AG04449 (cell line): ENCODE results near the gene TMEM150B.

Experiments used
- CTCF ChIA-PET: fragments of 350-600 bp; formaldehyde crosslinking; extraction: SDS; loops from one replicate; lab custom pipeline; 2021; ENCODE audit warnings: antibody characterized with exemption; lab: Yijun Ruan, JAX
- POLR2A ChIA-PET: fragments of 400-600, 350-600 bp; formaldehyde crosslinking; extraction: SDS; loops from one replicate; lab custom pipeline; 2020; ENCODE audit warnings: antibody characterized with exemption, inconsistent platforms; lab: Yijun Ruan, JAX
- DNase-seq: peaks from one replicate; pipeline ENCODE4 v3.0.0-alpha.2; 2010; ENCODE audit warnings: low read depth, low spot score
- H3K4me3 ChIP-seq: 2 replicates; pipeline ENCODE4 v1.5.1; 2011; ENCODE audit warnings: low read depth, mild to moderate bottlenecking, control low read depth, low read length
- CTCF ChIP-seq: IDR thresholded peaks from one replicate; pipeline ENCODE4 v1.5.1; 2011; ENCODE audit warnings: mild to moderate bottlenecking, moderate library complexity, low read length, control low read depth, inconsistent platforms; ENCODE audit not compliant: insufficient read depth; ENCODE audit errors: missing control alignments

The TMEM150B gene

DNA sequence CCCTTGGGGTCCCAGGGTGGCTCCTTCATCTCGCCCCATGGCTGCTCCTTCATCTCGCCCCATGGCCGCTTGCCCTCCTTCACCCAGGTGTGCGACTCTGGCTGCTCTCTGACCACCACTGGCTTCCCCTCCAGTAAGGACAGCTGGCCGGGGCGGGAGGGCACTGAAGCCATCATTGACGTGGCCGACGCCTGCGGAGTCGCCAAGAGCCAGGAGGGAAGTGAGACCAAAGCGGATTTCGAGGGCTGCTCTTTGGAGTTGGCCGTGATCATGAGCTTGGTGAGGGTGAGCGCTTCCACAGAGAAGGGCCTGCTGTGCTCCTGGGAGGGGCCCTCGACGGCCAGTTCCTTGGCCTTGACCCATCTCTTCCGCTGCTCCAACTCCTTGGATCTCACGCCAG lies 33.4 kb upstream of the TMEM150B start:
- TF ChIP-seq CTCF = no peak
- CTCF ChIA-PET = interaction anchor here (0.6 kb wide), 1 partner anchor 56 kb away, joined by 3 read pairs; no protein-coding TSS in a partner anchor
- no peak overlapping the region for H3K4me3 ChIP-seq
- POLR2A ChIA-PET = interaction anchor here (1.6 kb wide), 1 partner anchor 12 kb away, joined by 3 read pairs; the partner anchor contains the start of gene IL11
- no peak for DNase-seq

- no peak overlapping the region for H3K4me3 ChIP-seq
- DNase-seq = no peak
- no peak for TF ChIP-seq CTCF
- POLR2A ChIA-PET = no interaction called here
- CTCF ChIA-PET = interaction anchor here (1.0 to 1.8 kb wide), 2 partner anchors 64 to 112 kb away, joined by 3 to 7 read pairs; no protein-coding TSS in a partner anchor
Observed at GRCh38 chr19:55355213-55355821, 30.2 kb upstream of the TMEM150B start.

DNA sequence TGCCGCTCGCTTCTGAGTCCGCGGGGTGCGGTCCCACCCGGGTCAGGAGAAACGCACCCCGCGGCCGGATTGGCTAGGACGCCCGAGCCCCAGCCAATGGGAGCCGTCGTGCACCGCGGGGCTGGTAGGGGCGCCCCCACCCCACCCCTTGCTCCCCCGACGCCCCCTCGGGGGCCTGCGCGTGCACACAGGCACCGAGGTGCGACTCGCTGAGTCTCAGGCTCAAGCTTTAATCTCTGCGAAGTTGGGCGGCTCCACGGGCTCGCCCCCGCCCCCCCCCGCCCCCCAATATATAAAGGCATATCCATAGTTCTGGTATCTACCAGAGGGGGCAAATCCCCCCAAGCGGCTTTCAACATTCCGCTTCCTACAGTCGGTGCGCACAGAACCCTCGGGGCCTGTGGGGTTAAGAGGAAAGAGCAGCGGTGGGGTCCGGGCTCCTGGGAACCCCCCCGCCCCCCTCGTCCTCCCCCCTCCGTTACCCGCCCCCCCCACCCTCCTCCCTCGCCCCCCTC lies 29.6 kb upstream of the TMEM150B start, which contains the start of gene COX6B2:
Gene COX6B2, minus strand, starts transcription at position 22 of the 515 bp plus-strand sequence. CDS start 198 bp downstream, outside the sequence.
- H3K4me3 ChIP-seq = peak within 1 kb of the TSS; percentile 59
- TF ChIP-seq CTCF = no peak
- ChIA-PET POLR2A (no interaction called here), CTCF (interaction anchor here (1.0 to 1.8 kb wide), 2 partner anchors 63 to 113 kb away, joined by 3 to 7 read pairs; no protein-coding TSS in a partner anchor)
- DNase-seq = no peak

DNA sequence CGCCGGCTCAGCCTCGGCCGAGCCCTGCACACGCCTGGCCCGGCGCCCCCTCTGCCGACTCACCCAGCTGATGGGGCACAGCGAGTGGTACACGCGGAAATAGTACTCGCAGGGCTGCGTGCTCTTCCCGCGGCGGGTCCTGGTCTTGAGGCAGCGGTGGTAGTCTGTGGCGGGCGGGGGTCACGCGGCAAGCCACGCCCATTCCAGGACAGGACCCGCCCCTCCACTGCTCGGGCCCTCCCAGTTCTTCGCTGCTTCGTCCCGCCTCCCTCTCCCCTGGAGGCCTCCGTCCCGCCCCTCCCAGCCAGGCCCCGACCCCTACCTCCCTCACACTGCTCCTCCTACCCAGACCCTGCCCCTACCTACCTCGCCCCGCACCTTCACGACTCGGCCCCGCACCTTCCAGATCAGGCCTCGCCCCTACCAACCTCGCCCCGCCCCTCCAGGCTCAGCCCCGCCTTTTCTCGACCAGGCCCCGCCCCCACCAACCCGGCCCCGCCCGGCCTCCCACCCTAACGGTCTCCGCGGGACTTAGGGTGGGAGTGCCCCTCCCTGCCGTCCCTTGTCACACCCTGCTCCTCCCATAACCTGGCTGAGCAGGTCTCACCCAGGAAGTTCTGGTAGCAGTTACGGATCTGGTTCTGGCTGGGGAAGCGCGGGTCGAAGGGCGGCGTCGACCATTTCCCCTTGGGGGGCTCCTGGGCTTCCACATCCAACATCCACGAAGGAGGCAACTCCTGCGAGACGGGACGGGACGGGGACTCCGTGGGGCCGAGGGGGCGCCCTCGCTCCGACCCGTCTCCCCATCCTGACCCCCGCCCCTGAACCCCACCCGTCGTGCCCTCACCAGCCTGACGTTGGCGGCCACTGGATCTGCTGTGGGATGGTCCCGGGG lies 28.9 kb upstream of the TMEM150B start:
- ChIA-PET CTCF (interaction anchor here (1.1 to 1.3 kb wide), 2 partner anchors 15 kb away, joined by 3 to 4 read pairs; partner anchors contain the start of gene KMT5C), POLR2A (interaction anchor here (0.5 to 1.4 kb wide), 2 partner anchors 10 to 53 kb away, joined by 3 to 4 read pairs; partner anchors contain the start of gene UBE2S)
- TF ChIP-seq CTCF = no peak
- peak overlapping the region; percentile 59 for H3K4me3 ChIP-seq
- DNase-seq = no peak

DNA sequence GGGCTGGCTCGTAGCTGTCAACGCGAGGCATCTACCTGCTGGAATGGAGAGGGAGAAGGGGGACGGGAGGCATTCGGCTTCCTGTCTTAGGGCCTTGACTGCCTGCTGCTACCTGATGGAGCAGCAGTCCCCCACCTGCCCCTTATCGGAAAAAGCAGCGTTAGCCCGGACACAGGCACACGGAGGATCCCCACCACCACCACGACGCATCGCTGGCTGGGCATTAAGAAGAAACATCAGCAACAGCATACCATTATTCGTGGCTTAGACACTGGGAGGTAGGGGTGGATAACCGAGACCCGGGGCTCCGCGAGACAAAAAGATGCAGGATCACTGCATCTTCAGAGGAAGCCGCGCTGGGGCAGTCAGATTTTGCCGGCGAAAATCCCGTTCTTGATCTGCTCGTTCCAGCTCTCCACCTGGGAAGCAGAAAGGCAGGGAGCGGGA lies 28.2 kb upstream of the TMEM150B start:
- H3K4me3 ChIP-seq = peak overlapping the region; percentile 59
- TF ChIP-seq CTCF = no peak
- ChIA-PET POLR2A (interaction anchor here (1.4 kb wide), 1 partner anchor 54 kb away, joined by 4 read pairs; the partner anchor contains the start of gene UBE2S), CTCF (interaction anchor here (1.1 to 1.3 kb wide), 2 partner anchors 14 to 16 kb away, joined by 3 to 4 read pairs; partner anchors contain the start of gene KMT5C)
- no peak for DNase-seq
